ENCODE results near the gene MLLT3.

The MLLT3 gene

GRCh38 chr9:20610591-20610990 is 11.7 kb downstream of the MLLT3 start:
- Histone ChIP-seq H3K4me3 (ENCODE audit: low read length) (no peak overlapping the region), H2AFZ (ENCODE audit: low read depth, low read length) (no peak overlapping the region), H3K4me1 (ENCODE audit: low read length) (no peaks in the 10 kb centered on the region), H3K9ac (ENCODE audit: low read length) (no peak overlapping the region), H3K4me2 (ENCODE audit: low read length) (no peak overlapping the region), H3K27ac (ENCODE audit: low read length) (no peak overlapping the region), H3K36me3 (replicated peaks; ENCODE audit: low read depth, low read length) (no peaks in the 10 kb centered on the region), H4K20me1 (ENCODE audit: insufficient read depth, low read length) (no peaks in the 10 kb centered on the region), H3K79me2 (ENCODE audit: low read length) (no peaks in the 10 kb centered on the region), H3K27me3 (ENCODE audit: low read depth, low read length) (no peaks in the 10 kb centered on the region), H3K9me3 (ENCODE audit: insufficient read depth, low read length) (no peaks in the 10 kb centered on the region)
- TF ChIP-seq CTCF (IDR thresholded peaks at IDR 0.05; ENCODE audit: low read depth, low read length) = no peak
- no peak for TF ChIP-seq EZH2phosphoT487 (IDR thresholded peaks at IDR 0.05; ENCODE audit: low read depth)

DNA sequence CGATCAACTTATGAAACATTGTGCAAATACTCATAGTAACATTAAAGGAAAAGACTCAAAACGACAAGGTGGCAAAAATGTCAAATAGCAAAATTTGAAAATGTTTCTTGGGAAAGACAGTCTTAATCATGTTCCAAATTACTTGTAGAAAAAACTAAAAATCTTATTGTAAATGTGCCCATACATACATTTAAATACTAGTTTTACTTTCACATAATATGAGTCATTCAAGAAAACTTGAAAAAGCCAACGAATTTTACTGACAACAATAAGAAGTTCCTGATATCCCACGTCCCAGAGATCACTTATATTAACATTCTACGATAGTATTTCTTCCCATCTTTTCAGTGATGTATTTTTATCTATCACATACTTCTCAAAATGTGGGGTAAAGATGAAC is 13.7 kb downstream of the MLLT3 start:
- Histone ChIP-seq H3K27ac (ENCODE audit: low read length) (no peak overlapping the region), H3K9me3 (ENCODE audit: insufficient read depth, low read length) (no peaks in the 10 kb centered on the region), H3K27me3 (ENCODE audit: low read depth, low read length) (no peaks in the 10 kb centered on the region), H3K36me3 (replicated peaks; ENCODE audit: low read depth, low read length) (no peaks in the 10 kb centered on the region), H2AFZ (ENCODE audit: low read depth, low read length) (no peak overlapping the region), H3K4me1 (ENCODE audit: low read length) (0 out of 2 replicates have a peak, but pooled peaks cover 4% of the 10 kb centered on the region), H3K4me3 (ENCODE audit: low read length) (no peak overlapping the region), H3K9ac (ENCODE audit: low read length) (no peak overlapping the region), H3K79me2 (ENCODE audit: low read length) (no peaks in the 10 kb centered on the region), H3K4me2 (ENCODE audit: low read length) (no peak overlapping the region), H4K20me1 (ENCODE audit: insufficient read depth, low read length) (no peaks in the 10 kb centered on the region)
- no peak for TF ChIP-seq CTCF (IDR thresholded peaks at IDR 0.05; ENCODE audit: low read depth, low read length)
- TF ChIP-seq EZH2phosphoT487 (IDR thresholded peaks at IDR 0.05; ENCODE audit: low read depth) = no peak

GRCh38 chr9:20606652-20607051 is 15.6 kb downstream of the MLLT3 start:
- H3K36me3 ChIP-seq (replicated peaks; ENCODE audit: low read depth, low read length) = no peaks in the 10 kb centered on the region
- no peak for TF ChIP-seq CTCF (IDR thresholded peaks at IDR 0.05; ENCODE audit: low read depth, low read length)
- no peak for TF ChIP-seq EZH2phosphoT487 (IDR thresholded peaks at IDR 0.05; ENCODE audit: low read depth)
- H3K4me3 ChIP-seq (ENCODE audit: low read length) = no peak overlapping the region
- no peaks in the 10 kb centered on the region for H3K79me2 ChIP-seq (ENCODE audit: low read length)
- no peak overlapping the region for H3K27ac ChIP-seq (ENCODE audit: low read length)
- no peaks in the 10 kb centered on the region for H3K27me3 ChIP-seq (ENCODE audit: low read depth, low read length)
- peaks cover 8% of the 10 kb centered on the region for H3K4me1 ChIP-seq (ENCODE audit: low read length)
- no peaks in the 10 kb centered on the region for H4K20me1 ChIP-seq (ENCODE audit: insufficient read depth, low read length)
- H3K9ac ChIP-seq (ENCODE audit: low read length) = no peak overlapping the region
- H3K9me3 ChIP-seq (ENCODE audit: insufficient read depth, low read length) = no peaks in the 10 kb centered on the region
- H2AFZ ChIP-seq (ENCODE audit: low read depth, low read length) = no peak overlapping the region
- H3K4me2 ChIP-seq (ENCODE audit: low read length) = no peak overlapping the region

GRCh38 chr9:20604562-20604961 is 17.7 kb downstream of the MLLT3 start:
- Histone ChIP-seq H3K9ac (ENCODE audit: low read length) (no peak overlapping the region), H3K79me2 (ENCODE audit: low read length) (no peaks in the 10 kb centered on the region), H3K4me1 (ENCODE audit: low read length) (peaks cover 12% of the 10 kb centered on the region), H2AFZ (ENCODE audit: low read depth, low read length) (no peak overlapping the region), H3K4me2 (ENCODE audit: low read length) (peak overlapping the region; percentile 18), H4K20me1 (ENCODE audit: insufficient read depth, low read length) (no peaks in the 10 kb centered on the region), H3K4me3 (ENCODE audit: low read length) (0 out of 2 replicates have a peak overlapping the region, but pooled peaks have one; percentile 1), H3K9me3 (ENCODE audit: insufficient read depth, low read length) (no peaks in the 10 kb centered on the region), H3K36me3 (replicated peaks; ENCODE audit: low read depth, low read length) (no peaks in the 10 kb centered on the region), H3K27me3 (ENCODE audit: low read depth, low read length) (no peaks in the 10 kb centered on the region), H3K27ac (ENCODE audit: low read length) (no peak overlapping the region)
- no peak for TF ChIP-seq EZH2phosphoT487 (IDR thresholded peaks at IDR 0.05; ENCODE audit: low read depth)
- no peak for TF ChIP-seq CTCF (IDR thresholded peaks at IDR 0.05; ENCODE audit: low read depth, low read length)

All from OCI-LY3 (cell line).